IPS-18a (cell line): Measurements from ENCODE around the gene FMOD.

Source experiments
- H3K27ac ChIP-seq: one replicate; pipeline ENCODE4 v1.5.1; 2013; ENCODE audit warnings: low read length
- H3K27me3 ChIP-seq: one replicate; pipeline ENCODE4 v1.6.1; 2013; ENCODE audit warnings: mild to moderate bottlenecking, low read length; ENCODE audit not compliant: control insufficient read depth, insufficient read depth
- H3K36me3 ChIP-seq: one replicate; pipeline ENCODE4 v1.6.1; 2013; ENCODE audit warnings: low read depth, low read length; ENCODE audit not compliant: control insufficient read depth
- H3K4me1 ChIP-seq: one replicate; pipeline ENCODE4 v1.6.1; 2013; ENCODE audit warnings: low read depth, low read length; ENCODE audit not compliant: control insufficient read depth
- H3K4me3 ChIP-seq: one replicate; pipeline ENCODE4 v1.5.1; 2013; ENCODE audit warnings: low read length
- H3K9ac ChIP-seq: one replicate; pipeline ENCODE4 v1.6.1; 2013; ENCODE audit warnings: mild to moderate bottlenecking, low read length, moderate library complexity
- H3K9me3 ChIP-seq: one replicate; pipeline ENCODE4 v1.6.1; 2013; ENCODE audit warnings: low read depth, low read length; ENCODE audit not compliant: control insufficient read depth

The FMOD gene

DNA sequence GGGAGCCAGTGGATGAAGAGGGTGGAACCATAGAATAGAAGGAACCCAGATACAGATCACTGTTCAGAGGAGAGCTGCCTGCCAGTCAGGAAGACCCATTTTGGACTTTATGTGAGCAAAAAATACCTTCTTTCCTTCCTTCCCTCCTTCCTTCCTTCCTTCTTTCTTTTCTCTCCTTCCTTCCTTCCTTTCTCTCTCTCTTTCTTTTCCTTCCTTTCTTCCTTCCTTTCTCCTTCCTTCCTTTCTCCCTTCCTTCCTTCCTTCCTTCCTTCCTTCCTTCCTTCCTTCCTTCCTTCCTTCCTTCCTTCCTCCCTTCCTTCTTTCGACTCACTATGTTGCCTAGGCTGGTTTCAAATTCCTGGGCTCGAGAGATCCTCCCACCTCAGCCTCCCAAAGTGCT is 22.1 kb upstream of the FMOD start:
- Histone ChIP-seq H3K4me1 (no peaks in the 10 kb centered on the region), H3K9me3 (no peaks in the 10 kb centered on the region), H3K27ac (no peak overlapping the region), H3K27me3 (no peaks in the 10 kb centered on the region), H3K4me3 (no peak overlapping the region), H3K9ac (no peak overlapping the region), H3K36me3 (no peaks in the 10 kb centered on the region)

DNA sequence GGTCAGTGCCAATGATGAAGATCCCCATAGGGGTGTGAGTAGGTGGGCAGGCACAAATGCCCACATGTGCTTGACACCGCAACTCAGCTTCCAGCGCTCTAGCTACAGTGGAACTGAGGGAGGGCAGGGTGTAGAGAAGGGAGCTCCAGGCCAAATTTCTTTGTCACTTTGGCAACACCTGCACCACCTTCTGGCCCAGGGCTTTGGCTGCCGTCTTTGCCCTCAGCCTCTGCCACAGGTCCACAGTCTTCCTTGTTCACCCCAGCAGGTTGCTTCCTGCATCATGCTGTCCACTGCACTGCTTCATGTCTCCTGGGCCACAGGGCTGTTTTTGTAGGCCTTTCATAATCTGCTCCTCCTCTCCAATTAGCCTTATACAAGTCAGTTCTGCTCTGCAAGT is 20.4 kb upstream of the FMOD start:
- Histone ChIP-seq H3K4me3 (no peak overlapping the region), H3K9ac (no peak overlapping the region), H3K9me3 (no peaks in the 10 kb centered on the region), H3K27ac (no peak overlapping the region), H3K4me1 (no peaks in the 10 kb centered on the region), H3K36me3 (no peaks in the 10 kb centered on the region), H3K27me3 (no peaks in the 10 kb centered on the region)

DNA sequence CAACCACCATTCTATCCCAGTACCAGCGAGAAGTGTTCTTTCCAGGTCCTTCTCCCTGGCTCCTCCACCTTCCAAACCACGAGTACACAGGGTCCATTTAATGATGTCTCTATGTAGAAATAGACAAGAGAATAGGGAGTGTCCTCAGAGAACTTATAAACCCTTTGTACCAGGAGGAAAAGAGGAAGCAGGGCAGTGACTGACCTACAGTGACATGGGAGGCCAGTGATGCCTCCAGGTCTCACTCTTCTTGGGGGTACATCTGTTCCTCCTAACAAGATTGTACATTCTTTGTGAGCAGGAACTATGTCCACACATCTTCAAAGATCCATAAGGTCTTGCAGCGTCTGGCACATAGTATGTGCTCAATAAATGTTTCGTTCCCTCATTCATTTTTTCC is 18.7 kb upstream of the FMOD start:
- no peaks in the 10 kb centered on the region for H3K27me3 ChIP-seq
- H3K4me1 ChIP-seq: no peaks in the 10 kb centered on the region
- no peak overlapping the region for H3K4me3 ChIP-seq
- H3K9ac ChIP-seq: no peak overlapping the region
- no peaks in the 10 kb centered on the region for H3K9me3 ChIP-seq
- no peaks in the 10 kb centered on the region for H3K36me3 ChIP-seq
- no peak overlapping the region for H3K27ac ChIP-seq

DNA sequence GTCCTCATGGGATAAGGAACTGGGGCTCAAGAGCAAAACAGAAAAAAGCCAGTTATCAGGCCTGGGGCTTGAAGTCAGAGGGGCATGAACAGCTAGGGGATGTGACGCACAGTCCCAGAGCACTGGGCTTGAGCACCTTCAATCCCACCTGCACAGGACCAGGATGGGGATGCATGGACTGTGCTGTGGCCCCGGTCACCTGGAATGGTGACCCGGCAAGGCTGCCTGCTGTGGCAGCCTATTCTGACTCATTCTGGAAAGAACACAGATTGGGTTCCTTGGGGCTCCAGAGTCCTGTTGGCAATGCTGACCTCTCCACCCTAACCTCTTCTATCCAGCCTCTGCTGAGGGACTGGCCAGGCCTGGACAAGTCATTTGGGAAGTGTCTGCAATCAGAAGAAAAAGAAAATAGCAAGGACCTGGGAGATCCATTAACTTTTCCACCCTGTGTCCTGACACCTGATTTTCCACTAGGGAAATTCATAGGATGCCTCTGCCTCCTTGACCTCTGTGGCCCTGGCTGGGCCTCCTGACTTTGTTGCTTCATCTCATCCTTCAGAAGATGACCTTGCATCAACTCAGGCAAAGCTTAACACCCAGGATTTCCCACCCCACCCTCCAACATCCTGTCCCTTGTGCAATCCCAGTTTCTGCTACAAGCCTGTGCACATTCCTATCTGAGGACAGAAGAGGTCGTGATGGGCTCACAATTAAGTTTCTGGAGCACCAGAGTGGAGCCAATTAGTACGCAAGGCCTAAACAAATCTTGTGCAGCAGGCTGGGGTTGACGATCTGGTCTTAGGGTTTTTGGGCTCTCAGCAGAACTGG is 17.9 kb upstream of the FMOD start:
- Histone ChIP-seq H3K27me3 (no peaks in the 10 kb centered on the region), H3K9me3 (no peaks in the 10 kb centered on the region), H3K27ac (no peak overlapping the region), H3K36me3 (no peaks in the 10 kb centered on the region), H3K9ac (no peak overlapping the region), H3K4me1 (no peaks in the 10 kb centered on the region), H3K4me3 (no peak overlapping the region)

DNA sequence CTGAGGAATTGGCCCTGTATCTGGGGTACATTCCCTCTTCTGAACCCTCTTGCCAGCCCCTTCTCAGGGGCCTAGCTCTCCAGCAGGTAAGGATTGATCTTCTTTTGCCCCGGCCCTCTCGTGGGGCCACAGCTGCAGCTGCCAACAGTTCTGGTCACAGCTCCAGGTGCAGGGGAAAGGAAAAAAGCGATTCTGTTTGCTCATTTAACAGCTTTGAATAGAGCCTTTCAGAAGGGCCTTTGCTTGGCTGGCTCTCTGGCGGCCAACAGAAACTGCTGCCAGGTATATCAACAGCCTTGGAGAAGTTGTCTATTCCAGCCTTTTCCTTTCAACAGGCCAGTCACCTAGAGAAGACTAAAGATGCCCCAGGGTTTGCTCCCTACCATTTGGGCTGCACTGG is 16.1 kb upstream of the FMOD start:
- Histone ChIP-seq H3K27me3 (no peaks in the 10 kb centered on the region), H3K4me3 (no peak overlapping the region), H3K36me3 (no peaks in the 10 kb centered on the region), H3K9me3 (no peaks in the 10 kb centered on the region), H3K4me1 (no peaks in the 10 kb centered on the region), H3K27ac (no peak overlapping the region), H3K9ac (no peak overlapping the region)

DNA sequence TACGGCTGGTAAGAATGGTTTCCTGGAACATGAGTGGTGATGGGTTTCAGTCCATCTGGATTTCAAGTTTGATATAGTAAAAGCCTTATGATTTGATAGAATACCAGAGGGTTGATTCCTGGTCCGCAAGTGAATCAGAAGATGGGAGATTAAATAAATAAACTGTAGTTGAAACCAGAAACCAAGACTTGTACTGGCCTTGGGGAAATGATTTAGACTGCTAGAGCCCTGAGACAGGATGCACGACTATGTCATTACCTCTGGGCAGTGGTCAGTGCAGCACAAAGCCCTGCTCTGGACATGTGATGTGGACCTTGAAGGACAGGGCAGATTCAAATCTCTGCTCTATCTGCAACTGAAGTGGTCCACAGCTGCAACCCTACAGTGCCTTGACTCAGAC is 15.6 kb upstream of the FMOD start:
- H3K27ac ChIP-seq: no peak overlapping the region
- H3K4me1 ChIP-seq: no peaks in the 10 kb centered on the region

DNA sequence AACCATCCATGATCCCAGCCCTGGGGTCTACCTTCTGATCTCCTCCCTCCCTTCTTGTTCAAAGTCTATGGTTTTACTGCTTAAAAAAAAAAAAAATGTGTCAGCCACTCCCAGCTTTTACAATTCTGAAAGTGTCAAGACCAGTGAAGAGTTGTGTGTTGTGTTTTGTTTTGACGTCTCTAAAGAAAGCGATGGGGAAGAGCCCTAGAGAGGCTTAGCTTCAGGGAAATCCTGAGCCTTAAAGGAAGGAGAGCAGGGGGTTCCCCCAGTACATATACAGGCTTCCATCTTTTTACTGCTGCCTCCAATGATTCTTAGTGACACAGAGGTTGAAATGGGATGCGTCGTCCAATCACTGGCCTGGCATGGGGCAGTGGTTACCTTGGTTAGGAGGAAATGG is 13.9 kb upstream of the FMOD start:
- Histone ChIP-seq H3K9me3 (no peaks in the 10 kb centered on the region), H3K4me1 (peaks cover 3% of the 10 kb centered on the region), H3K36me3 (no peaks in the 10 kb centered on the region), H3K27ac (no peak overlapping the region), H3K9ac (no peak overlapping the region), H3K4me3 (no peak overlapping the region), H3K27me3 (no peaks in the 10 kb centered on the region)

More for the DNA sequence above, 15.6 kb upstream of the FMOD start:
- H3K9me3 ChIP-seq: no peaks in the 10 kb centered on the region
- H3K4me3 ChIP-seq: no peak overlapping the region
- no peaks in the 10 kb centered on the region for H3K36me3 ChIP-seq
- H3K27me3 ChIP-seq: no peaks in the 10 kb centered on the region
- H3K9ac ChIP-seq: no peak overlapping the region

DNA sequence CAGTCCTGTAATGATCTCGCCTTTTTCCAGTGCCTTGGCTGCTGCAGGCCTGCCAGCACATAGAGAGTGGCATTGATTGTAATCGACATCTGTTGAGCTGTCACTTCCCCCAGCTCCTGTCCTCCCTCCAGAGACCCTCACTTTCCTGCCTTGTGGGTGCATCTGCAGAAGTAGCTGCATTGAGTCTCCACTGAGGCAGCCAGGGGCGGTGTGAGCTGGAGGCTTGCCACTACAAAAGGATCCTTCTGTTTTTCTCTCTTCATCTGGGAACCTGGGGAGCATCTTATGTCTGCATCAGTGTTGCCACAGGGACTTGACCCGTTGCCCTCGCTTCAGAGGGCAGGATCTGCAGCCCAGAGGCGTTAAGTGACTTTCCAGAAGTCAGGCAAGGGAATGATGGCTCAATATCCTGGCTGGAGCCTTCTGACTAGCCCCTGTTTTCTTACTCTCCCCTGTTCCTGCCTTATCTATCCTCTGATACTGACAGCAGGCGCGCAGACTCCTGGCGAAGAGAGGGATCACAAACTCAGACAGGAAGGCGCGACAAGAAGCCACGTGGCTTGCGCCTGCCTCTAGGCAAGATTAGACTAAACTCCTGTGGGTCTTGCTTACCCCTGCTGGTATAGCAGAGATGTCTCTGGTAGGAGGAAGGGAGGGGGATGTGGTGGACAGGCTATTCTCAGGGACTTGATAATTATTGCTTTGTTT is 13.3 kb upstream of the FMOD start:
- H3K36me3 ChIP-seq: no peaks in the 10 kb centered on the region
- H3K9me3 ChIP-seq: no peaks in the 10 kb centered on the region
- H3K27me3 ChIP-seq: no peaks in the 10 kb centered on the region
- H3K4me3 ChIP-seq: no peak overlapping the region
- peaks cover 3% of the 10 kb centered on the region for H3K4me1 ChIP-seq
- no peak overlapping the region for H3K27ac ChIP-seq
- no peak overlapping the region for H3K9ac ChIP-seq

DNA sequence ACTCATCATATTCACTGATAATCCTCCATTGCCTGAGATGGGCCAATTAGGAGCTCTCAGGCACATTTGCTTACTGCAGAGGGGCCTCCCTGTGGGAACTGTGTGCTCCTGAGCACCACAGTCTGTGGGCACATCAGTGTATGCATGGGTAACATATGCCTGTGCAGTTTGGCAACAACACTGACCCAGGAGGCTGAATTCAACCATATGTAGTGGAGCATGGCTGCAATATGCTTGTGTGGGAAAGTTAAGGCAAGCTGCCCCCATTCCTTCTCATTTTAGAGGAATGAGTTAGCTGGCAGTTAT is 11.8 kb upstream of the FMOD start:
- Histone ChIP-seq H3K27ac (no peak overlapping the region), H3K36me3 (no peaks in the 10 kb centered on the region), H3K9me3 (no peaks in the 10 kb centered on the region), H3K27me3 (no peaks in the 10 kb centered on the region), H3K4me3 (no peak overlapping the region), H3K9ac (no peak overlapping the region), H3K4me1 (peaks cover 3% of the 10 kb centered on the region)

DNA sequence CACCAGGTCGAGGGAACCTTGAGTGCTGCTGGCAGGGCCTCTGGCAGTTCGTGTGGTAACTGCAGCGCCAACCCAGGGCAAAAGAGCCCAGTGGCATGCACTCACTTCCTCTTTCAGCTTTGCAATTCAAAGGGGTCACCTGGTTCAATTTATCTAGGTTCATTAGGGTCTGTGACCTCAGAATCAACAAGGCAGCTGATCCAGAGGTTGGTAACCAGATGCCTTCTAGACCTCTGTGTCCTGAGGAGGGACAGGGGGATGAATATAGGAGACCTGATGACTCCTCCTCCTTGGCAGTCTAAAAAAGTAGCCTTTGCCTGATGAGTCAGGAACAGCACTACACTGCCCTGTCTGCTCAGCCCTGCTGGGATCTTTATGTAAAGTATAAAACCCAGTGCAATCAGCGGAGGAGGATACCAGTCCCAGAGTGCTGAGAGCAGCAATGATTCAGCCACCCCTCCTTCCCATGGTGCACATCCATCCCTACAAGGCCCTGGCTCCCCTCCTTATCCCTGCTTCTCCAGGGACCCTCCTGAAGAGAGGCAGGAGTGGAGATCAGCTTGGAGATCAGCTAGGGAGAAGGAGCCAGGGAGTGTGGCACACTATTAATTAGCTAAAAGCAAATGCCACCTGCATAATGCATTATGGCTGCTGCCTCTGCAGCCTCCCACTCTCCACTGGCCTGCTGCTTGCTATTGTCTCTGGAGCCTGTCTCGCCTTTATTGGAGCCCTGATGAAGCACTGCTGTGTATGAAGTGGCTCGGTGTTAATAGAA is 11.2 kb upstream of the FMOD start:
- Histone ChIP-seq H3K4me3 (no peak overlapping the region), H3K9ac (no peak overlapping the region), H3K4me1 (peaks cover 3% of the 10 kb centered on the region), H3K36me3 (no peaks in the 10 kb centered on the region), H3K27ac (no peak overlapping the region), H3K27me3 (no peaks in the 10 kb centered on the region), H3K9me3 (no peaks in the 10 kb centered on the region)

DNA sequence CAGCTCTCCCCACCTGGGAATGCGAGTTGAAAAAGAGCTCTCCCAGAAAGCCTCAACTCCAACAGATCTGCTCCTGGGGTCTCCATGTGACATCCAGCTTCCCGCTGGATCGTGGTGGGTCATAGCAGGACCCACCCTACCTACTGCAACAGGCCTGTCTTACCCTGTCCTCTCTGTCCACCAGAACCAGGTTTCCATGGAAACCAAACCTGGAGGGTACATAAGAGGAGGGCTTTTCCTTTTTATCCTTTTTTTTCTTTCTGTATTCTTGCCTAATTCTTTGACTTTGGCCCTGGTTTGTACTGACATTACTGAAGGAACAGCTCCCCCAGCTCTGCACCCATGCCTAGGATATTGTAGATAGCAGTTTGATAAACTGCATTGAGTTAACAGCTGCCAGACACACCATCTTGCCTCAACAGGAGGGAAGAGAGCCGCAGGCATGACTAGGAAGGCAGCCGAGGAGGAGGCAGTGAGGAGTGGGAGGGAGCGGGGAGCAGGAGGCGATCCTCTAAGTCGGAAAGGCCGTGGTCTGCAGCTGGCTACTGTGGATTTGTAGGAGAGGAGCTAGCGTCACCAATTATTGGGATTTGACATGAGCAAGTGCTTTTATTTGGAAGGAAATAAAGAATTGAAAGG is 9.7 kb upstream of the FMOD start:
- H3K27ac ChIP-seq: no peak overlapping the region
- no peak overlapping the region for H3K9ac ChIP-seq
- H3K4me1 ChIP-seq: peaks cover 3% of the 10 kb centered on the region
- H3K36me3 ChIP-seq: no peaks in the 10 kb centered on the region
- H3K27me3 ChIP-seq: no peaks in the 10 kb centered on the region
- H3K4me3 ChIP-seq: no peak overlapping the region
- H3K9me3 ChIP-seq: no peaks in the 10 kb centered on the region
